HG02938 (cell line): ENCODE measurements around the gene FAM83G.
"Not testable (repeated sequence)": the region's sequence is repeated elsewhere in the genome, so short reads cannot be mapped to it uniquely, and the experiment has no call there.

ENCODE experiments used
- ATAC-seq: cut with Tn5 transposase; IDR thresholded peaks from one replicate; pipeline ENCODE4 v1.9.1; 2021; ENCODE audit warnings: mild to moderate bottlenecking, moderate library complexity; ENCODE audit not compliant: unreplicated experiment

Gene FAM83G

DNA sequence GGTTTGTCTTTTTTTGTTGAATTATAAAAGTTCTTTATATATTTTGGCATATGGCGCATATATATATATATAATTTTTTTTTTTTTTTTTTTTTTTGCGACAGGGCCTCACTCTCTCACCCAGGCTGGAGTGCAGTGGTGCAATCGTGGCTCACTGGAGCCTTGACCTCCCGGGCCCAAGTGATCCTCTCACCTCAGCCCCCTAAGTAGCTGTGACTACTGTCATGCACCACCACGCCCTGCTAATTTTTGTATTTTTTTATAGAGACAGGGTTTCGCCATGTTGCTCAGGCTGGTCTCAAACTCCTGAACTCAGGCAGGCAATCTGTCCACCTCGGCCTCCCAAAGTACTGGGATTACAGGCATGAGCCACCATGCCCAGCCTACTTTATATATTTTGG is 82.0 kb downstream of the FAM83G start:
- not testable (repeated sequence) for ATAC-seq

DNA sequence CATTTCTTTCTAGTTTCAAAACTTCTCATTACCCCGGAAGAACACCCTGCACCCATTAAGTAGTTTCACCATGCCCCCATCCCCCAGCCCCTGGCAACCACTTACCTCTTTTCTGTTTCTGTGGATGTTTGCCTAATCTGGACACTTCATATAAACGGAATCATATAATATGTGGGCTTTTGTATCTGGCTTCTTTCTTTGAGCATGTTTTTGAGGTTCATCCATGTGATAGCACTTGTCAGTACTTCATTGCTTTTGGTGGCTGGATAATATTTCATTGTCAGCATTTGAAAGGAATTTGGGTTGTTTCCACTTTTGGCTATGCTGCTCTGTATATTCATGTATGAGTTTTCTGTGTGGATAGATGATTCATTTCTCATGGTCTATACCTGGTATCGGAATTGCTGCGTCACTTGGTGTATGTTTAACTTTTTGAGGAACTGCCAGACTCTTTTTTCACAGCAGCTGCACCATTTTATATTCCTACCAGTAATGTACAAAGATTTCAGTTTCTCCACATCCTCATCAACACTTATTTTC is 82.6 kb downstream of the FAM83G start:
- ATAC-seq = peak; percentile 60

DNA sequence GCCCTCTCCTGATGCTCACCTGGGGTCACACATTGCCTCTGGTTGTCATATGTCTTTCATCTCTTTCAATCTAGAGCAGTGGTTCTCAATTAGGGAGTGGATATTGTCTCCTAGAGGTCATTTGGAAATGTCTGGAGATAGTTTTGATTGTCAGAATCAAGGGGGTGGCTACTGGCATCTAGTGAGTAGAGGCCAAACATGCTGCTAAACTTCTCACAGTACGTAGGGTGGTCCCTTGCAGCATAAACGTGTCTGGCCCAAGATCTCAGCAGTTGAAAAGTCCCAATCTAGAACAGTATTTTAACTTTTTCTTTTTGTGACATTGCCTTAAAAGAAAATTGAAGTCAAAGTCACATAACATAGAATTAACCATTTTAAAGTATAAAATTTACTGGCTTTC is 83.1 kb downstream of the FAM83G start:
- peak; percentile 13 for ATAC-seq

DNA sequence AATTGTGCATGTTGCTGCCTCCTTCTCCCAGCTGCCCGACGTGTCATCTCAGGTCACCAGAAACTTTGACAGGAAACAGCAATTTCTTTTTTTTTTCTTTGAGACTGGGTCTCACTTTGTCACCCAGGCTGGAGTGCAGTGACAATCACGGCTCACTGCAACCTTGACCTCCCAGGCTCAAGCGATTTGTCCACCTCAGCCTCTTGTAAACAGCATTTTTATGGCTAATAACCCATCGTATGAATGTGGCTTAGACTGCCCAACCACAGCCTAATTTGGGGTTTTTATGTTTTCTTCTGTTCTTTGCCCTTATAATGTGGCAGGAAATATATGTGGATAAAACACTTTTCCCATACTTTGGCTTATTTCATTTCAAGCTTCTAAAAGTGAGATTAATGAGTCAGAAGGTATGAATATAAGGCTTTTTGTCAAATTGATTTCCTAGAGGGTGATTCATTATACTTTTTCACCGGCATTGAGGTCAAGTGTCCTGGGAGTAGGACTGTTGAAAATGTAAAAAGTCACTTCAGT is 83.6 kb downstream of the FAM83G start:
- peak; percentile 46 for ATAC-seq

DNA sequence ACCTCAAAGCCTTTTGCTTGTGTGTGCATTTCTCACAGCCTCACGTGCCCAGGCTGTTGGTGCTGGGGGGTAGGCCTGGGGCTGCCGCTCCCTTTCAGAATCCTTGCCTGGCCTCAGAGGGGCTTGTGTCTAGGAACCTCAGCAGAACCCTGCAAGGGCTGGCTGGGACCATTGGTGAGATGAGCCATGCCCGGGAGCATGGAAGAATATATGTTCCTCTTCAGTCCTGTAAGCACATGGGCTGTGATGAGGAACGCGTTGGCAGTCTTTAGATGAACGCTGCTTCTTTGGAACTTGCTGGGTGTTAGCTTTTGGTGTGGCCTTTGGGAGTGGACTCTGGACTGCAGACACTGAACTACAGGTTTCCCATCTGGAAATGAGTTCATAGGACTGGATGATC is 84.6 kb downstream of the FAM83G start:
- ATAC-seq = no peak
